Vagina (tissue), 2 donors: ENCODE measurements around the gene CDAN1. TPM values are rescaled to one million over a fixed set of nuclear protein-coding genes. Genes with fewer than 3 reads are reported as not detected.

Experiments used
- DNase-seq, 2 donors: peaks; one replicate each; pipeline ENCODE4 v3.0.0-alpha.2; 2017; ENCODE audit errors: extremely low spot score in 2 of 2
- H3K27ac ChIP-seq: fragments of 200-600 bp; sonication (generic); one replicate; pipeline ENCODE4 v1.5.1; 2019
- H3K27me3 ChIP-seq: fragments of 200-600 bp; sonication (generic); one replicate; pipeline ENCODE4 v1.5.1; 2019
- H3K36me3 ChIP-seq, 2 donors: fragments of 200-600 bp; sonication (generic); one replicate each; pipeline ENCODE4 v1.5.1; 2017 to 2019
- H3K4me1 ChIP-seq: fragments of 200-600 bp; sonication (generic); one replicate; pipeline ENCODE4 v1.5.1; 2019
- H3K4me3 ChIP-seq, 2 donors: fragments of 200-600 bp; sonication (generic); 1 replicate in 1 of 2; 2 replicates in 1 of 2; pipeline ENCODE4 v1.5.1; 2016 to 2019
- H3K9me3 ChIP-seq: fragments of 200-600 bp; sonication (generic); one replicate; pipeline ENCODE4 v1.5.1; 2019
- CTCF ChIP-seq, 3 experiments: fragments of 450-650 bp in 2 of 3; fragments of 200-600 bp in 1 of 3; sonication (generic) in 1 of 3; IDR thresholded peaks; one replicate each; pipeline ENCODE4 v1.5.1; 2017 to 2019; ENCODE audit warnings: antibody characterized with exemption in 3 of 3, mild to moderate bottlenecking in 2 of 3, moderate library complexity in 2 of 3
- POLR2A ChIP-seq, 2 donors: fragments of 450-650 bp; IDR thresholded peaks; one replicate each; pipeline ENCODE4 v1.6.1; 2017; ENCODE audit warnings: antibody characterized with exemption in 2 of 2, mild to moderate bottlenecking in 2 of 2, moderate library complexity in 2 of 2
- POLR2AphosphoS5 ChIP-seq, 2 donors: sonication (generic); formaldehyde crosslinking; IDR thresholded peaks; one replicate each; pipeline ENCODE4 v1.9.0; 2017; ENCODE audit warnings: antibody characterized with exemption in 2 of 2, mild to moderate bottlenecking in 2 of 2, low read depth in 1 of 2; ENCODE audit not compliant: insufficient read depth in 1 of 2
- intact Hi-C: fragments of 100-400 bp; cut with DNase I; formaldehyde crosslinking; loops from one replicate; pipeline ENCODE4 v1.15.1; 2023
- total RNA-seq: library from RNA; depleted of rRNA; stranded (reverse); fragments of >200 nt; gene quantifications from one replicate; pipeline ENCODE4 v1.2.3, GENCODE V29; 2016

Gene CDAN1
- total RNA-seq, 1 donor from 2014 or later = 10.3 TPM

DNA sequence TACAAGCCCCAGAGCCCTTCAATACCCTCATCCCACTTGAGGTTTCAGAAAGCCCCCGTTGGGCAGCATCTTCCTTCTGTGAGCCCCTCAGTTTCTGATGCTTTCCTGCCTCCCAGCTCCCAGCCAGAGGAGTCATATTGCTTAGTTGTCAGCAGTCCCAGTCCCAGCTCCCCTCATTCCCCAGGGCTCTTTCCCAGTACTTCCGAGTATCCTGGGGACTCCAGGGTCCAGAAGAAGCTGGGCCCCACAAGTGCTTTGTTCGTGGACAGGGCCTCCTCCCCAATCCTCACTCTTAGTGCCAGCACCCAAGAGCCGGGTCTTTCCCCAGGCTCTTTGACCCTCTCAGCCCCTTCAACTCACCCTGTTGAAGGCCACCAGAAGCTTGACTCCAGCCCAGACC is 43.9 kb downstream of the CDAN1 start:
- H3K27ac ChIP-seq = no peak overlapping the region
- no peaks in the 10 kb centered on the region for H3K4me1 ChIP-seq
- TF ChIP-seq POLR2AphosphoS5 (IDR thresholded peaks at IDR 0.05; ENCODE audit: insufficient read depth in 1 of 2, low read depth in 1 of 2) = no peak
- TF ChIP-seq CTCF (IDR thresholded peaks at IDR 0.05) = no peak
- TF ChIP-seq POLR2A (IDR thresholded peaks at IDR 0.05) = no peak
- no peaks in the 10 kb centered on the region for H3K9me3 ChIP-seq
- H3K4me3 ChIP-seq = no peak overlapping the region
- no peaks in the 10 kb centered on the region for H3K27me3 ChIP-seq
- intact Hi-C loops = no loop called here
- DNase-seq = no peak
- H3K36me3 ChIP-seq = peaks cover 0 to 22% of the 10 kb centered on the region in 2 donors

DNA sequence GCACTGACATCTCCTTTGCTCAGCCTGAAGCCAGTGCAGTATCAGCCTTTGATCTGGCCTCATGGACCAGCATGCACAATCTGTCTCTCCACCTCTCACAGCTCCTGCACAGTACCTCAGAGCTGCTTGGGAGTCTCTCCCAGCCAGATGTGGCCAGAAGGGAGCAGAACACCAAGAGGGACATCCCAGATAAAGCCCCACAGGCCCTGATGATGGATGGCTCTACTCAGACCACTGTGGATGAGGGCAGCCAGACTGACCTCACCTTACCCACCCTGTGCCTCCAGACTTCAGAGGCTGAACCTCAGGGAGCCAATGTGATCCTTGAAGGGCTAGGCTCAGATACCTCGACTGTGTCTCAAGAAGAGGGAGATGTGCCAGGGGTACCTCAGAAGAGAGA is 44.4 kb downstream of the CDAN1 start:
- TF ChIP-seq CTCF (IDR thresholded peaks at IDR 0.05) (no peak), POLR2A (IDR thresholded peaks at IDR 0.05) (no peak), POLR2AphosphoS5 (IDR thresholded peaks at IDR 0.05; ENCODE audit: insufficient read depth in 1 of 2, low read depth in 1 of 2) (no peak)
- no peaks in the 10 kb centered on the region for H3K27me3 ChIP-seq
- H3K4me1 ChIP-seq = no peaks in the 10 kb centered on the region
- DNase-seq = no peak
- H3K27ac ChIP-seq = no peak overlapping the region
- intact Hi-C loops = no loop called here
- peaks cover 0 to 22% of the 10 kb centered on the region in 2 donors for H3K36me3 ChIP-seq
- no peak overlapping the region for H3K4me3 ChIP-seq
- H3K9me3 ChIP-seq = no peaks in the 10 kb centered on the region

DNA sequence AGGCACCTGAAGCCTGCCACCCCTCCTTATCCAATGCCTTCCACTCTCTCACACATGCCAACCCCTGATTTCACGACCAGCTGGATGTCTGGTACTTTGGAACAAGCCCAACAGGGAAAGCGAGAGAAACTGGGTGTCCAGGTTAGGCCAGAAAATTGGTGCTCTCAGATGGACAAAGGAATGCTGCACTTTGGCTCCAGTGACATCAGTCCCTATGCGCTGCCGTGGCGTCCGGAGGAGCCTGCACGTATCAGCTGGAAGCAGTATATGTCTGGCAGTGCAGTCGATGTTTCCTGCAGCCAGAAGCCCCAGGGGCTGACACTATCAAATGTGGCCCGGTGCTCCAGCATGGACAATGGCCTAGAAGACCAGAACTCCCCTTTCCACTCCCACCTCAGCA is 45.2 kb downstream of the CDAN1 start:
- Histone ChIP-seq H3K4me3 (no peak overlapping the region), H3K27me3 (no peaks in the 10 kb centered on the region), H3K9me3 (no peaks in the 10 kb centered on the region), H3K27ac (no peak overlapping the region), H3K4me1 (no peaks in the 10 kb centered on the region), H3K36me3 (peaks cover 0 to 22% of the 10 kb centered on the region in 2 donors)
- no peak for DNase-seq
- intact Hi-C loops = no loop called here
- TF ChIP-seq POLR2AphosphoS5 (IDR thresholded peaks at IDR 0.05; ENCODE audit: insufficient read depth in 1 of 2, low read depth in 1 of 2) (no peak), POLR2A (IDR thresholded peaks at IDR 0.05) (no peak), CTCF (IDR thresholded peaks at IDR 0.05) (no peak)

- H3K36me3 ChIP-seq = peaks cover 0 to 22% of the 10 kb centered on the region in 2 donors
- no peaks in the 10 kb centered on the region for H3K9me3 ChIP-seq
- no peak overlapping the region for H3K27ac ChIP-seq
- DNase-seq = no peak
- H3K27me3 ChIP-seq = no peaks in the 10 kb centered on the region
- no peaks in the 10 kb centered on the region for H3K4me1 ChIP-seq
- intact Hi-C loops = no loop called here
- no peak overlapping the region for H3K4me3 ChIP-seq
- TF ChIP-seq POLR2A (IDR thresholded peaks at IDR 0.05) (no peak), POLR2AphosphoS5 (IDR thresholded peaks at IDR 0.05; ENCODE audit: insufficient read depth in 1 of 2, low read depth in 1 of 2) (no peak), CTCF (IDR thresholded peaks at IDR 0.05) (no peak)
Measured at GRCh38 chr15:42691308-42691707, 45.6 kb downstream of the CDAN1 start.

DNA sequence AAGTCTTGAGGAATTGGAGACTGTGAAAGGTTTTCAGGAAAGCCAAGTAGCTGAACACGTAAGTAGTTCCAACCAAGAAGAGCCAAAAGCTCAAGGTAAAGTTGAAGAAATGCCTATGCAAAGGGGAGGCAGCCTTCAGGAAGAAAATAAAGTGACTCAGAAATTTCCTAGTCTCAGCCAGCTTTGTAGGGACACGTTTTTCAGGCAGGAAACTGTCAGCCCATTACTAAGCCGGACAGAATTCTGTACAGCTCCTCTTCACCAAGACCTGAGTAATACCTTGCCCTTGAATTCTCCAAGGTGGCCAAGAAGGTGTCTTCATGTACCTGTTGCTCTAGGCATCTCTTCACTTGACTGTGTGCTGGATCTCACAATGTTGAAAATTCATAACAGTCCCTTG is 48.6 kb downstream of the CDAN1 start:
- intact Hi-C loops = no loop called here
- Histone ChIP-seq H3K36me3 (peaks cover 0 to 32% of the 10 kb centered on the region in 2 donors), H3K4me1 (no peaks in the 10 kb centered on the region), H3K27ac (no peak overlapping the region), H3K4me3 (no peak overlapping the region), H3K9me3 (no peaks in the 10 kb centered on the region), H3K27me3 (no peaks in the 10 kb centered on the region)
- DNase-seq = no peak
- no peak for TF ChIP-seq POLR2AphosphoS5 (IDR thresholded peaks at IDR 0.05; ENCODE audit: insufficient read depth in 1 of 2, low read depth in 1 of 2)
- no peak for TF ChIP-seq POLR2A (IDR thresholded peaks at IDR 0.05)
- TF ChIP-seq CTCF (IDR thresholded peaks at IDR 0.05) = no peak
